HG02938 (cell line): ENCODE measurements around the gene MZT2A.
"Not testable (repeated sequence)": the region's sequence is repeated elsewhere in the genome, so short reads cannot be mapped to it uniquely, and the experiment has no call there.

ENCODE experiments used
- ATAC-seq: cut with Tn5 transposase; IDR thresholded peaks from one replicate; pipeline ENCODE4 v1.9.1; 2021; ENCODE audit warnings: mild to moderate bottlenecking, moderate library complexity; ENCODE audit not compliant: unreplicated experiment

The MZT2A gene

DNA sequence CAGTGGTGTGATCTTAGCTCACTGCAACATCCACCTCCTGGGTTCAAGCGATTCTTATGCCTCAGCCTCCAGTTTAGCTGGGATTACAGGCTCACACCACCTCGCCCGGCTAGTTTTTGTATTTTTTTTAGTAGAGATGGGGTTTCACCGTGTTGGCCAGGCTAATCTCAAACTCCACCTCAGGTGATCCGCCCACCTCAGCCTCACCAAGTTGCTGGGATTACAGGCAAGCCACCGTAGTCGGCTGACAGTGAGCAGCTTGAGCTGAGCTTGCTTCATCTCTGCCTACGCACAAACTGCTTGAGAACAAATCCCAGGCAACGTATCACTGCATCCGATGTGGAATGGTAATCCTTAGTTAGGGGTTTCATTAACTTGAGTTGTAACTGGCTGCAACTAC lies 24.5 kb downstream of the MZT2A start:
- not testable (repeated sequence) for ATAC-seq

DNA sequence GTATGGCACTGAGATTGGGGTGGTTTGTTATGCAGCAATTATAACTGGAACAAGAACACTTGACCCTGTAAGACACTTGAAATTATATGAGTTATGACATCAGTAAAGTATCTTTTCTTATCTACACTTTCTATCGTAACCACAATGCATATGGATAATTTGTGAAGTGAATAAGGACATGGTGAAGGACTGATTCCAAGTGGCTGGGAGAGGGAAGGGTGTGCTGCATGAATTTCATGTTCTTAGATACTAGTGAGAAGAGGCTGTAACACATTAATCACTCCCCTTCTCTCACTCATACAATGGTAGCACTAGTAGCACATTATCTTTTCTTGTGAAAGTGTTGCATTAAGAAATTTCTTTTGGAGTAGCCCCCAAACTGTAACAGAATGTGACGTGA lies 37.3 kb downstream of the MZT2A start:
- not testable (repeated sequence) for ATAC-seq

DNA sequence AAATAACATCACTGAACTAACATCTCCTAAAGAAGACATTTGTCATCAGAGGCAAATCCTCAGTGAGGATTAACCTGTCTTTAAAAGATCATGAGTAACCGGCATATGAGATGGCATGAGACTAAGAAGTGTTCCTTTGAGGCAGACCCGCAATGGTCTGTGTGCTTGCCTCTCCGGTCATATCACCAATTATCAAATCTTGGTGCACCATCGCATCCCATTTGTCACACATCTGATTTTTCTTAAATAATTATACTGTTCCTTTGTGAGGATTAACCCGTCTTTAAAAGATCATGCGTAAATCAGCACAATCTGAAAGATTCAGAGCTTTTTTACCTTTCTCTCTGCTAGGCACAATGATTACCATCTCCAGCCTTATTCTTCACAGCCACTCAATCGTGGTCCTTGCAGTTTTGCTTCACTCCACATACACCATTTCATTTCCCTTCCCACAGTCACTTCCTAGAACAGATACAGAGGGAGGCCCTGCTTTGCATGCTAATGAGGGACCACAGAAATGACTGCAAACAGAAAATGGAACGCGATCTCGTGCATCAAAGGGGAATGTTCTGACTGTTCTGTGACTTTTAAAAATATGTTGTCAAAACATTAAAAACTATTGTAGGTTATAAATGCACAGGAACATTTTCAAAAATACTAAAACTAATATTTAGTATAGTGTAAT lies 40.8 kb downstream of the MZT2A start:
- ATAC-seq, result peak; percentile 86

DNA sequence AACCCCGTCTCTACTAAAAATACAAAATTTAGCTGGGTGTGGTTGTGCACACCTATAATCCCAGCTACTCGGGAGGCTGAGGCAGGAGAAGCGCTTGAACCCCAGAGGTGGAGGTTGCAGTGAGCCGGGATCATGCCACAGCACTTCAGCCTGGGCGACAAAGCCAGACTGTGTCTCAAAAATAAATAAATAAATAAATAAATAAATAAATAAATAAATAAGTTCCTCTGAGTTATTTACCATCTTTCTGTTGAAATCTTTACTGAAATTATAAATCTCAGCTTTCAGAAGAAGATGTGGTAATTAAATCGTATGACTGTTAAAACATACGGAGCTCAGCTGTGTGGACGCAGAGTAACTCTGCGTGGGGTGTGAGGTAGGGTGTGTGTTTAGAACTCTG lies 44.2 kb downstream of the MZT2A start:
- ATAC-seq, result not testable (repeated sequence)

DNA sequence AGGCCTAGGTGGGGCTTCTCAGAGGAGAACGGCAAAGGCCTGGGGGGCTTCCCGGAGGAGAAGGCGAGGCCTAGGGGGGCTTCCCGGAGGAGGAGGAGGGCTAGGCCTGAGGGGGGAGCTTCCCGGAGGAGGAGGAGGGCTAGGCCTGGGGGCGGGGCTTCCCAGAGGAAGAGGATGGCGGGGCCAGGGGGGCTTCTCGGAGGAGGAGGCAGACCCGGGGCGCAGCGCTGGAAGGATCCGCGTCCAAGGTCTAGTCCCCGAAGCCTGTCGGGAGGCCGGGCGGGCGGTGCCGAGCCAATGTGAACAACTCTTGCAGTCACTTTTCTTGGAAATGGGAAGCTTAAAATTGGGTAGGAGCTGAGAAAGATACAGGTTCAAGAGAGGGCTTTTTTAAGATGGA lies 46.3 kb downstream of the MZT2A start:
- ATAC-seq, result no peak

DNA sequence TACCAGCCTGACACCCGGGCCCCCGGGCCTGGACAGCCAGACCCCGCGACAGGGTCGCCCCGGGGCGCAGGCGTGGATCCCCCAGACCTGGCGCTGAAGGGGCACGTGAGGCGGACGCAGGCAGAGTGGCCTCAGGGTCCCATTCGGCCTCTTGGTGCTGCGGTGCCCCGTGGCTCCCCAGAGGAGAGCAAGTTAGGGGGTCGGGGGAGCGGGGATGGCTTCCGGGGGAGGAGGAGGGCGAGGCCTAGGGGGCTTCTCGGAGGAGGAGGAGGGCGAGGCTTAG lies 46.7 kb downstream of the MZT2A start:
- not testable (repeated sequence) for ATAC-seq

DNA sequence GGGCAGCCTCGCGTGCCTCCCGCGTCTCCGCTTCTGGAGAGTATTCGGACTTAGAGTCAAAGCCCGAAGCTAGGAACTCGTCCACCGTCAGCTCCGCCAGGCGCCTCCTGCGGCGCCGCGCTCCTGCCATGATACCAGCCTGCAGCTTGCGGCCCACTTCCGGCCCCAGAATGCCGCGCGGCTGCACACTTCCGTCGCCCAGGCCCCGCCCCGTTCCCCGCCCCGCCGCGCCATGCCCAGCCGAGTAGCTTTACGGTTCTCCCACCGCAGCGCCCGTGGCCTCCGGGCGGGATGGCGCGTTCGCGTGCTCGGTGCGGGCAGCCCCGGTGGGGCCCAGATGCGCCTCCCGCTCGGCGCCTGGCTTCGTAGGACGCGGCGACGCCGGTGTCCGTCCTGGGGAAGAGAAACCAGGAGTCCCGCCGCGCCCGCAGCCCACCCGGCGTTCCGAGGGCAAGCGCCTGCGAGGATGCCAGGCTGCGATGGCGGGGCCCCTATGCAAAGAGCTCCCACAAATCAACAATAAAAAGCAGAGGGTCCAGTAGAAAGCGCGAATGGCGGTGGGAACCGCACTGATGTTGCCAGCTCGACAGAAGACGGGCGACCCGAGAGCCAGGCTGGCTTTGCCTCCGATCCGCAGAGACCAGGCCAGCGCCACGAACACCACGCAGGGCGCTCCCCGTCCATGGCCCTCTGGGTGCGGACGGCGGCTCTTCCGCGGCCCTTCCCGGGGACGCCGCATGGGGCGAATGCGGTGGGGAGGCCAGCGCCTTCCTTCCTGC lies 47.3 kb downstream of the MZT2A start:
- not testable (repeated sequence) for ATAC-seq

DNA sequence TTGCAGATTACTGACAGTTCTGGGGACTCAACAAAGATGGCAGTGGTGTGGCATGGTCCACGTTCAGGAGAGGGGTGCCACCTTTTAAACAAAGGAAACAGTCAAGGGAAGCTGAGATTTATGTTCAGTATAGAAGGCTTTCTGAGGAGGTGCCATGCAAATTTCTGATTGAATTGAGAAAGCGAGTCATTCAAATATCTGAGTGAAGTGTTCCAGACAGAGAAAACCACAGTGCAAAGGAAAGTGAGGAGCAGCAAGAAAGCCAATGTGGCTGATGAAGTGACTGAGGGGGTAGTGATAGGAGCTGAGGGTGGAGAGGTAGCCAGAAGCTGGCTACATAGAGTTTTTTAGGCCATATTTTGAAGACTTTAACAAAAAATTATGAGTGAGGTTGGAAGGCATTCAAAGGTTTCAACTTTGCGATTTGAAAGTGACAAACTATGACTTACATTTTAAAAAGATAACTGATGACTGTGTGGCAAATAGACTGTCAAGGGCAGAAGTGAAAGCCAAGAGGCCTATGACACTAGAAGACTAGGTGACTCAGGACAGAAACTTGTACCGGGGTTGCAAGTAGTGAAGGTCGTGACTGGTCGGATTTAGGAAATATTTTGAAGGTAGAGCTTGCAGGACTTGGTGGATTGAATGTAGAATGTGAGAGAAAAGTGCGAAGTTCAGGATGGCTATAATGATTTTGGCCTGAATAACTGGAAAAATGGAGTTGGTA lies 51.3 kb downstream of the MZT2A start:
- ATAC-seq, result not testable (repeated sequence)
